HepG2 (cell line): ENCODE measurements around the gene BAIAP3. TPM values are rescaled to one million over a fixed set of nuclear protein-coding genes. Genes with fewer than 3 reads are reported as not detected.

ENCODE experiments used
- ATAC-seq: fragments of 200-7000 bp; cut with Tn5 transposase; 3 replicates; pipeline ENCODE4 v1.9.1; 2020; ENCODE audit warnings: mild to moderate bottlenecking, moderate library complexity
- BruUV-seq: library from RNA; stranded (reverse); fragments of 400-500 nt; replicated peaks from 2 replicates; lab custom pipeline; 2021; lab: Mats Ljungman, UMichigan
- CTCF ChIA-PET: fragments of 300-600 bp; formaldehyde crosslinking; extraction: SDS; loops from one replicate; lab custom pipeline; 2021; ENCODE audit warnings: low total read pairs, inconsistent platforms, low intra/inter-chr PET ratio; lab: Yijun Ruan, JAX
- POLR2A ChIA-PET: fragments of 350-600 bp; sonication (Branson Sonifier 250); formaldehyde crosslinking; loops from one replicate; lab custom pipeline; 2020; ENCODE audit warnings: antibody characterized with exemption, inconsistent platforms; lab: Yijun Ruan, JAX
- DNase-seq: peaks from one replicate; pipeline ENCODE4 v3.0.0-alpha.2; 2015; ENCODE audit warnings: low spot score
- FAIRE-seq: peaks from 3 replicates; lab custom pipeline; 2011; peaks lifted over from hg19 to GRCh38; lab: Jason Lieb, UNC
- H2AFZ ChIP-seq: one replicate; pipeline ENCODE4 v1.6.1; 2011; ENCODE audit warnings: low read length, inconsistent platforms
- H3K27ac ChIP-seq: fragments of 300-600 bp; 3 replicates; pipeline ENCODE4 v1.8.0; 2011; ENCODE audit warnings: mixed run types, mild to moderate bottlenecking, mixed read lengths, low read length, inconsistent platforms; ENCODE audit not compliant: insufficient read depth; ENCODE audit errors: extremely low read length
- H3K27me3 ChIP-seq, 2 experiments: fragments of 200-600 bp in 1 of 2; 2 replicates in 1 of 2; 3 replicates in 1 of 2; pipeline versions ENCODE4 v1.6.0 to v1.8.0; 2011; ENCODE audit warnings: low read length in 2 of 2, mild to moderate bottlenecking in 2 of 2, moderate library complexity in 2 of 2, inconsistent platforms in 1 of 2; ENCODE audit not compliant: insufficient read depth in 2 of 2, control insufficient read depth in 1 of 2
- H3K36me3 ChIP-seq, 2 experiments: fragments of 200-600 bp in 1 of 2; replicated peaks in 1 of 2; 2 replicates in 1 of 2; 3 replicates in 1 of 2; pipeline versions ENCODE4 v1.5.1 to v1.8.0; 2011; ENCODE audit warnings: low read length in 2 of 2, inconsistent platforms in 1 of 2; ENCODE audit not compliant: insufficient read depth in 2 of 2, control insufficient read depth in 1 of 2
- H3K4me1 ChIP-seq: 2 replicates; pipeline ENCODE4 v1.5.1; 2012; ENCODE audit warnings: low read length, inconsistent platforms; ENCODE audit not compliant: insufficient read depth
- H3K4me2 ChIP-seq: 2 replicates; pipeline ENCODE4 v1.6.0; 2011; ENCODE audit warnings: low read depth, low read length, inconsistent platforms
- H3K4me3 ChIP-seq, 3 experiments: fragments of 200-600 bp in 1 of 3; sonication (generic), shearing (Covaris generic) in 1 of 3; replicated peaks in 1 of 3; 2 replicates each; pipeline ENCODE4 v1.5.1; 2011 to 2016; ENCODE audit warnings: low read length in 3 of 3, inconsistent platforms in 2 of 3, low read depth in 2 of 3, mild to moderate bottlenecking in 2 of 3, control low read depth in 1 of 3, mixed read lengths in 1 of 3; ENCODE audit not compliant: insufficient read depth in 1 of 3
- H3K79me2 ChIP-seq: one replicate; pipeline ENCODE4 v1.6.1; 2011; ENCODE audit warnings: low read length, inconsistent platforms; ENCODE audit not compliant: insufficient read depth
- H3K9ac ChIP-seq: 2 replicates; pipeline ENCODE4 v1.6.0; 2011; ENCODE audit warnings: mild to moderate bottlenecking, low read depth, low read length, inconsistent platforms; ENCODE audit not compliant: insufficient read depth
- H3K9me3 ChIP-seq: 2 replicates; pipeline ENCODE4 v1.5.1; 2012; ENCODE audit warnings: mild to moderate bottlenecking, low read length
- H4K20me1 ChIP-seq: 2 replicates; pipeline ENCODE4 v1.6.0; 2011; ENCODE audit warnings: inconsistent platforms, mild to moderate bottlenecking, low read length, moderate library complexity; ENCODE audit not compliant: insufficient read depth
- MIER3 ChIP-seq: IDR thresholded peaks from 2 replicates; pipeline ENCODE4 v1.6.1; 2016; ENCODE audit warnings: missing compliant biosample characterization, borderline replicate concordance
- RBFOX2 ChIP-seq: fragments of 200-400 bp; formaldehyde crosslinking; IDR thresholded peaks from 2 replicates; pipeline ENCODE4 v1.6.1; 2017; ENCODE audit warnings: low read depth, mild to moderate bottlenecking, low read length
- ZNF263 ChIP-seq: sonication (generic); formaldehyde crosslinking; IDR thresholded peaks from 2 replicates; pipeline ENCODE4 v1.4.0; 2020; ENCODE audit warnings: missing genetic modification reagents
- ZNF496 ChIP-seq: sonication (generic); formaldehyde crosslinking; IDR thresholded peaks from 2 replicates; pipeline ENCODE4 v1.8.1; 2023; ENCODE audit warnings: mild to moderate bottlenecking, moderate library complexity, missing genetic modification reagents; ENCODE audit not compliant: insufficient replicate concordance
- ZNF563 ChIP-seq: sonication (generic); formaldehyde crosslinking; IDR thresholded peaks from 2 replicates; pipeline ENCODE4 v1.8.0; 2022; ENCODE audit warnings: mild to moderate bottlenecking, moderate library complexity, missing genetic modification reagents
- WGBS: methylation state at CpG from one replicate; pipeline ENCODE4 v1.1.6; 2017; ENCODE audit warnings: low lambda C conversion rate; 5-methylcytosine and 5-hydroxymethylcytosine counted together
- in situ Hi-C: cut with HindIII; loops from 2 replicates; pipeline ENCODE4 v1.10.0; 2017; ENCODE audit warnings: low pct_unique_long_range_greater_than_20kb; ENCODE audit not compliant: extremely low pct_ligation_motif_present
- intact Hi-C: fragments of 100-400 bp; cut with micrococcal nuclease; formaldehyde crosslinking; loops from one replicate; pipeline ENCODE4 v1.10.0; 2022; ENCODE audit not compliant: unreplicated experiment
- polyA plus RNA-seq, 8 experiments: library from polyadenylated mRNA; depleted of rRNA in 3 of 8; stranded (reverse) in 7 of 8; unstranded in 1 of 8; fragments of >200 nt; fragmentation: Illumina TruSeq in 4 of 8; extraction: Trizol in 4 of 8; gene quantifications; 2 replicates each; pipeline versions ENCODE4 v1.2.1 to v1.2.3, GENCODE V29; 2011 to 2016; ENCODE audit warnings: low read depth in 4 of 8, missing spikeins in 1 of 8, mixed read lengths in 1 of 8; ENCODE audit not compliant: insufficient read depth in 1 of 8
- total RNA-seq, 5 experiments: library from RNA; depleted of rRNA; stranded (reverse); fragments of >200 nt; fragmentation: Illumina TruSeq; extraction: Trizol; gene quantifications; 2 replicates each; pipeline ENCODE4 v1.2.3, GENCODE V29; 2016; ENCODE audit warnings: low read depth in 1 of 5
- TF ChIP-seq, protein P1 (sequence below): sonication (generic); formaldehyde crosslinking; IDR thresholded peaks from 2 replicates; pipeline ENCODE4 v1.9.0; 2022; ENCODE audit warnings: missing genetic modification reagents, mild to moderate bottlenecking, borderline replicate concordance

BAIAP3 gene
- total and polyA plus RNA-seq, 2 of the 13 experiments (the other 11 are each of a cell fraction or from before 2014, with no cell fraction given), result 3.2 to 5.7 TPM

DNA sequence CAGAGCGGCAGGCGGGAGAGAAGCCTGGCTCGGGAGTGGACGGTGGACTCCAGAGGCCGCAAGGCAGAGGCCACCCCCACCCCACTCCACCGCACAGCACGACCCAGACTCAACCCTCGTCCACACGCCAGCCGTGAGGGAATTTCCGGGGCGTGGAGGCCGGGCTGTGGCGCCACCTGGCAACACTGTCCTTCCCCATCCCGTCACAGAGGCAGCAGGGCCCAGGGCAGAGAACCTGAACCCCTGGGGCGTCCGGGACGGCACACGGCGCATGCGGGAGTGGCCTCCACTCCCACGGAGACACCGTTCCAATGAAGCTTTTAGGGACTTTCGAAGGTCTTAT lies 41.8 kb downstream of the BAIAP3 start:
- POLR2A ChIA-PET, result no interaction called here
- FAIRE-seq (no peak), DNase-seq (no peak)
- Histone ChIP-seq H4K20me1 (peaks cover 13% of the 10 kb centered on the region), H2AFZ (no peak overlapping the region), H3K4me2 (no peak overlapping the region), H3K27me3 (no peaks in the 10 kb centered on the region)
- intact Hi-C loops, result no loop called here
- WGBS, result 95% methylated on average over 7 of the region's 24 CpGs
- TF ChIP-seq ZNF496 (CRISPR knock-in tag) (no peak), RBFOX2 (0 out of 2 replicates have a peak, but pooled peaks have one; percentile 36)
- TF ChIP-seq, protein P1, sequence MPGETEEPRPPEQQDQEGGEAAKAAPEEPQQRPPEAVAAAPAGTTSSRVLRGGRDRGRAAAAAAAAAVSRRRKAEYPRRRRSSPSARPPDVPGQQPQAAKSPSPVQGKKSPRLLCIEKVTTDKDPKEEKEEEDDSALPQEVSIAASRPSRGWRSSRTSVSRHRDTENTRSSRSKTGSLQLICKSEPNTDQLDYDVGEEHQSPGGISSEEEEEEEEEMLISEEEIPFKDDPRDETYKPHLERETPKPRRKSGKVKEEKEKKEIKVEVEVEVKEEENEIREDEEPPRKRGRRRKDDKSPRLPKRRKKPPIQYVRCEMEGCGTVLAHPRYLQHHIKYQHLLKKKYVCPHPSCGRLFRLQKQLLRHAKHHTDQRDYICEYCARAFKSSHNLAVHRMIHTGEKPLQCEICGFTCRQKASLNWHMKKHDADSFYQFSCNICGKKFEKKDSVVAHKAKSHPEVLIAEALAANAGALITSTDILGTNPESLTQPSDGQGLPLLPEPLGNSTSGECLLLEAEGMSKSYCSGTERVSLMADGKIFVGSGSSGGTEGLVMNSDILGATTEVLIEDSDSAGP (CRISPR knock-in tag), result 0 out of 2 replicates have a peak, but pooled peaks have one; percentile 15
- TF ChIP-seq, all 625 proteins: peak for 2
- H3K27ac ChIP-seq, result no peak overlapping the region
- no peak overlapping the region for H3K4me3 ChIP-seq
- H3K36me3 ChIP-seq, result peaks cover 5 to 10% of the 10 kb centered on the region in 2 experiments; a peak in 2 of 5 replicates
- peaks cover 16% of the 10 kb centered on the region for H3K79me2 ChIP-seq
- H3K4me1 ChIP-seq, result peaks cover 24% of the 10 kb centered on the region
- in situ Hi-C loops, result no loop called here
- CTCF ChIA-PET, result no interaction called here
- no peak overlapping the region for H3K9ac ChIP-seq
- no peak for ATAC-seq
- H3K9me3 ChIP-seq, result no peaks in the 10 kb centered on the region
- BruUV-seq, result no TSS peak

DNA sequence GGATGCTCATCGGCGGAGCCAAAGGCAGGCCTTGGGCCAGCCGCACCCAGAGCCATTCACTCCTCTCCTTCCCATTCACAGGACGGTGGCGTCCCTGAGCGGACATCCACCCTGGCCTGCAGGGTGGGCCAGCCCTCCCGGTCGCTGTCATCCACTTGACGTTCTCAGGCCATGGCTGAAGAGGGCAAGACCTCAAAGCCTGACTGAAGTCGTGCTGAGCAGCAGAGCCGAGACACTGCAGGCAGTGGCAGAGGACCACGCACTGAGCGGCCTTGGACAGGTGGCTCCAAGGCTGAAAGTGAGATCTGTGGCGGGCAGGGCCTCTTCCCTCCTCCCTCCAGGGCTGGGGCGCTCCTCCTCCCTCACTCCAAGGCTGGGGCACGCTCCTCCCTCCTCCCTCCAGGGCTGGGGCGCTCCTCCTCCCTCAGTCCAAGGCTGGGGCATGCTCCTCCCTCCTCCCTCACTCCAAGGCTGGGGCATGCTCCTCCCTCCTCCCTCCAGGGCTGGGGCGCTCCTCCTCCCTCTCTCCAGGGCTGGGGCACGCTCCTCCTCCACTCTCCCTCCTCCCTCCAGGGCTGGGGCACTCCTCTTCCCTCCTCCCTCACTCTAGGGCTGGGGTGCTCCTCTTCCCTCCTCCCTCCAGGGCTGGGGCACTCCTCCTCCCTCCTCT lies 42.4 kb downstream of the BAIAP3 start:
- Histone ChIP-seq H3K27me3 (no peaks in the 10 kb centered on the region), H3K4me1 (peaks cover 26% of the 10 kb centered on the region), H3K79me2 (peaks cover 16% of the 10 kb centered on the region), H3K9me3 (no peaks in the 10 kb centered on the region), H4K20me1 (peaks cover 11% of the 10 kb centered on the region), H3K27ac (no peak overlapping the region), H3K4me3 (no peak overlapping the region), H3K9ac (no peak overlapping the region), H2AFZ (no peak overlapping the region), H3K36me3 (peaks cover 5 to 10% of the 10 kb centered on the region in 2 experiments; a peak in 2 of 5 replicates), H3K4me2 (no peak overlapping the region)
- FAIRE-seq (no peak), DNase-seq (no peak), ATAC-seq (no peak)
- TF ChIP-seq MIER3 (CRISPR knock-in tag), result no peak
- peak; percentile 95 for TF ChIP-seq ZNF263 (CRISPR knock-in tag)
- TF ChIP-seq ZNF563 (CRISPR knock-in tag), result no peak
- ChIA-PET CTCF (no interaction called here), POLR2A (no interaction called here)
- intact Hi-C loops (no loop called here), in situ Hi-C loops (no loop called here)
- no TSS peak for BruUV-seq
- 95% methylated on average over 10 of the region's 19 CpGs for WGBS
